ENCODE results near the gene IRX6.

IRX6 gene

DNA sequence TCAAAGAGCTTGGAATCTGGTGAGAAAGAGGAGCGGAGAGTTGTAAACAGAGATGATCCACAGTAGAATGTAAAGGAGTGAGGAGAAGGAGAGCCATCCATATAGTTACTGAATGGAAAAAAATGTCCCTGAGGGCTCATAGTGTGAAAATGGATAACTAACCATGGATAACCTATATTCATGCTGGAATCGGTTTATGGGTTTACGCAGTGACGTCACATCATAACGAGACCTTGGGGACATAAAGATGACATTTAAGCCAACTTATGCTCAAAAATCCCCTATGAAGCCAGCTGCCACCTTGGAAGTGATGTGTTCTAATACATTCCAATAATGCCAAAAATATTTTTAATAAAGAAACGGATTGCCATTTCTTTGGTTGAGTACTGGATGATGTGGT, 22.5 kb downstream of the IRX6 start:
- TF ChIP-seq, protein P1, sequence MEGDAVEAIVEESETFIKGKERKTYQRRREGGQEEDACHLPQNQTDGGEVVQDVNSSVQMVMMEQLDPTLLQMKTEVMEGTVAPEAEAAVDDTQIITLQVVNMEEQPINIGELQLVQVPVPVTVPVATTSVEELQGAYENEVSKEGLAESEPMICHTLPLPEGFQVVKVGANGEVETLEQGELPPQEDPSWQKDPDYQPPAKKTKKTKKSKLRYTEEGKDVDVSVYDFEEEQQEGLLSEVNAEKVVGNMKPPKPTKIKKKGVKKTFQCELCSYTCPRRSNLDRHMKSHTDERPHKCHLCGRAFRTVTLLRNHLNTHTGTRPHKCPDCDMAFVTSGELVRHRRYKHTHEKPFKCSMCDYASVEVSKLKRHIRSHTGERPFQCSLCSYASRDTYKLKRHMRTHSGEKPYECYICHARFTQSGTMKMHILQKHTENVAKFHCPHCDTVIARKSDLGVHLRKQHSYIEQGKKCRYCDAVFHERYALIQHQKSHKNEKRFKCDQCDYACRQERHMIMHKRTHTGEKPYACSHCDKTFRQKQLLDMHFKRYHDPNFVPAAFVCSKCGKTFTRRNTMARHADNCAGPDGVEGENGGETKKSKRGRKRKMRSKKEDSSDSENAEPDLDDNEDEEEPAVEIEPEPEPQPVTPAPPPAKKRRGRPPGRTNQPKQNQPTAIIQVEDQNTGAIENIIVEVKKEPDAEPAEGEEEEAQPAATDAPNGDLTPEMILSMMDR (IDR thresholded peaks at IDR 0.05; ENCODE audit: low read depth, low read length), result no peak
- H3K4me3 ChIP-seq (ENCODE audit: low read depth, low read length), result no peak overlapping the region

DNA sequence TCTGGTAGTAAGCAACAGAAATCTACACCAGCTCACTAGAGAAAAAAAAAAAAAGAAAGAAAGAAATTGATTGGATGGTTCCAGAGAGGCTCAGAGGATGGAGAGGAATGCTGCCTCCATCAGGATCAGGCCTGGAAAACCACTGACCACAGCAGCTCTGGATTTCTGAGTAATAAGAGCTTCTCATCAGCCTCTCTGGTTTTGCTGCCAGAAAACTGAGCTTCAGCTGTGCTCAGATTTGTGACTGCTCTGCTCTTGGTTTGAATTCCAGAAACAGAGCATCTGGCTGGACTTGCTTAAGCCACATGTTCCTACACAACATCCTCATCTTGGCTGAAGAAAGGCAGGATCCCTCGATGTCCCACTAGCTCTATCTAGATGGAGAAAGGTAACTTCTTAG, 25.9 kb downstream of the IRX6 start:
- TF ChIP-seq, protein P1 (IDR thresholded peaks at IDR 0.05; ENCODE audit: low read depth, low read length), result no peak
- H3K4me3 ChIP-seq (ENCODE audit: low read depth, low read length), result no peak overlapping the region

DNA sequence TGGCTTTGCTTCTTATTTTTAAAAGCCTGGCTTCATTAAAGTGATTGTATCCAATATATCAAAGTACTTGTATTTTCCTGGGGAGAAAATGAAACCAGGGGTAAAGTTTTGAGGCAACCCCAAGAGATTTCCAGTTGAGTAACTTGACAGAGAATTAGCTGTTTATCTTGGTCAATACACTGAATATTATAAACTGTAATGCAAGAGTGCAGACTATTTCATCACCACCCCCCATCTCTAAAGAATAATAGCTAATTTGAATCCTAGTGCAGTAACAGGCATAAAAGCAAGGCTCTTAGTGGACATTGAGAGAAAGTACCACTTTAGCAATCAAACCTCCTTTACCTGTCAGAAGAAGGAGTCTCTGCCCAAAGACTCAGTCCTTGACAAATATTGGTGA, 27.0 kb downstream of the IRX6 start:
- no peak overlapping the region for H3K4me3 ChIP-seq (ENCODE audit: low read depth, low read length)
- TF ChIP-seq, protein P1 (IDR thresholded peaks at IDR 0.05; ENCODE audit: low read depth, low read length), result no peak

DNA sequence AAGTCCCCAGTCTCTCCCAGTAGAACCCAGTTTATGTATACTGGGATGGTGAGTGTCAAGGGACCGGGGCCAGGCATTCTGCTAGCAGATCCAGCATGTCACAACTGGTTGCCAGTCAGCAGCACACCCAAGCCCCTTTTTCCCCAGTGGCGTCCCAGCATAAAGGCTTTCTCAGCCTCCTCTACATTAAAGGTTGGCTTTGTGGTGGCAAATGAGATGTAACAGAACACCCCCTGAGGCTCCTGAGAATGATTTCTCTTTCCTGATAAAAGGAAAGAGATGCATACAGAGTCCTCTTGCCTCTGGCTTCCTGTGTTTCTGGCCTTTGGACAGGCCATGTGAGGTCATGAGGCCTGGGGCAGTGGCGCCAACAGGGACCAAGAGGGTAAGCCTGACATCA, 27.9 kb downstream of the IRX6 start:
- TF ChIP-seq, protein P1 (IDR thresholded peaks at IDR 0.05; ENCODE audit: low read depth, low read length), result no peak
- no peak overlapping the region for H3K4me3 ChIP-seq (ENCODE audit: low read depth, low read length)

DNA sequence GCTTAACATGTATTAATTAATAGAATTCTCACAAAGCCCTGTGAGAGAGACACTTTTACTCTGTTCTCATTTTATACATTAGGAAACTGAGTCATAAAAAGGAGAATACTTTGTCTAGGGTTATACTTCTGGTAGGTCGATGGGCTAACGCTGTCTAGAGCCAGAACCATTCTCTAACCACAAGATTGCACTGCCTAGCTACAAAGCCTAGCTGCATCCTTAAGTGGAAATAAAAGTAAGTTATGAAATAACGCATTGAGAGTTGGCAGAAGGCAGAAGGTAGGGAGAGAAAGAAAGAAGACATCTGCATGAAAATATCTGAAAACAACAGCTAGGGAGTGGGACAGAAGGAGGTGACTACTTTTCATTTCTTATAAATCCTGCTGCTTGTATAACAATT, 33.2 kb downstream of the IRX6 start:
- no peak overlapping the region for H3K4me3 ChIP-seq (ENCODE audit: low read depth, low read length)
- TF ChIP-seq, protein P1 (IDR thresholded peaks at IDR 0.05; ENCODE audit: low read depth, low read length), result no peak

DNA sequence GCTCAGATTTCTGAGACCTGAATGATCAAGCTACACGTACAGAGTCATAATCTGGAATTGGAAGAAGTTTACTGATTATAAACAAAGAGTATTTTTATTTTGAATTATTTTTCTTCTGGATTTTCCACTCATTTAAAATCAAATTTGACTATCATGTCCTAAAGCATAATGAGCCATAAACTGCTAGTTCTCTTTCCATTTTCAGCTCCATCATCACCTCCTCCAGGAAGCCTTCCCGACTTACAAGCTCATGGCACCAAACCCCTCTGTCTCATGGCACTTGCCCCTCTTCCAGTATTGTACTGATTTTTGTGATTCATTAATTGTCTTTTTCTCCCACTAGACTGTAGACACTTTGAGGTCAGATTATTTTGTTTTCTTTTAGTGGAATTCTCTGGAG, 35.9 kb downstream of the IRX6 start:
- TF ChIP-seq, protein P1 (IDR thresholded peaks at IDR 0.05; ENCODE audit: low read depth, low read length), result no peak
- H3K4me3 ChIP-seq (ENCODE audit: low read depth, low read length), result no peak overlapping the region

DNA sequence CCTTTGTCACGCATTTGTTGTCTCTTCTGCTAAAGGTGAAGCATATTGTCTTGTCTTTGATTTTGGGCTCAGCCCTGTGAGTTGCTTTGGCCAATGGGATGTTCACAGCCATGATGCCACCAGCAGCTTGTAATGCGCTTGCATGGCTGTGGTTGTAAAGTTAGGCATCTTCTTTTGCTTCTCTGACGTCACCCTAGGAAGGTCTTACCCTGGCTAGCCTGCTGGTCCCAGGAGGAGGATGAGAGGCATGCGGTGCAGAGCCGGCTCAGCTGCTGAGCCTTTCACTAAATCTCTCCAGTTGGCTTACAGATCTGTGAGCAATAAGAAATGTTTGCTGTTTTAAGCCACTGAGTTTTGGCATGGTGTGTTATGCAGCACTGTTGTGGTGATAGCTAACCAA, 40.8 kb downstream of the IRX6 start:
- TF ChIP-seq, protein P1 (IDR thresholded peaks at IDR 0.05; ENCODE audit: low read depth, low read length), result no peak
- no peak overlapping the region for H3K4me3 ChIP-seq (ENCODE audit: low read depth, low read length)
